Trophoblast cell (in vitro differentiated cells and primary cell): ENCODE results near the gene ANKRD18A.

ENCODE experiments used
- DNase-seq, 2 donors: peaks; one replicate each; pipeline ENCODE4 v3.0.0-alpha.2; 2016
- H2AFZ ChIP-seq: 2 replicates; pipeline ENCODE4 v1.6.1; 2013; ENCODE audit warnings: low read length, moderate library complexity, mild to moderate bottlenecking; ENCODE audit not compliant: insufficient read depth, poor library complexity
- H2AK5ac ChIP-seq: 2 replicates; pipeline ENCODE4 v1.6.1; 2013; ENCODE audit warnings: mild to moderate bottlenecking, low read length
- H2BK120ac ChIP-seq: 2 replicates; pipeline ENCODE4 v1.6.1; 2013; ENCODE audit warnings: low read length, mild to moderate bottlenecking, moderate library complexity; ENCODE audit not compliant: insufficient read depth, poor library complexity
- H2BK12ac ChIP-seq: 2 replicates; pipeline ENCODE4 v1.6.1; 2013; ENCODE audit warnings: mild to moderate bottlenecking, low read length, moderate library complexity
- H2BK5ac ChIP-seq: 2 replicates; pipeline ENCODE4 v1.6.1; 2013; ENCODE audit warnings: low read length, low read depth, moderate library complexity, mild to moderate bottlenecking; ENCODE audit not compliant: poor library complexity
- H3K14ac ChIP-seq: 2 replicates; pipeline ENCODE4 v1.6.1; 2013; ENCODE audit warnings: mild to moderate bottlenecking, low read length
- H3K18ac ChIP-seq: 2 replicates; pipeline ENCODE4 v1.6.1; 2013; ENCODE audit warnings: mild to moderate bottlenecking, low read length
- H3K23ac ChIP-seq: 2 replicates; pipeline ENCODE4 v1.6.1; 2013; ENCODE audit warnings: low read length
- H3K27ac ChIP-seq: 2 replicates; pipeline ENCODE4 v1.5.1; 2013; ENCODE audit warnings: low read depth, mild to moderate bottlenecking, inconsistent platforms, low read length, moderate library complexity
- H3K27me3 ChIP-seq: 2 replicates; pipeline ENCODE4 v1.6.1; 2013; ENCODE audit warnings: inconsistent platforms, mild to moderate bottlenecking, low read length, moderate library complexity; ENCODE audit not compliant: insufficient read depth
- H3K36me3 ChIP-seq, 2 experiments: 1 replicate in 1 of 2; 2 replicates in 1 of 2; pipeline ENCODE4 v1.6.1; 2013; ENCODE audit warnings: low read length in 2 of 2, mild to moderate bottlenecking in 2 of 2, moderate library complexity in 1 of 2; ENCODE audit not compliant: insufficient read depth in 2 of 2, control insufficient read depth in 1 of 2
- H3K4ac ChIP-seq: 2 replicates; pipeline ENCODE4 v1.6.1; 2013; ENCODE audit warnings: low read depth, mild to moderate bottlenecking, low read length, moderate library complexity
- H3K4me1 ChIP-seq, 2 experiments: 1 replicate in 1 of 2; 2 replicates in 1 of 2; pipeline ENCODE4 v1.6.1; 2013; ENCODE audit warnings: low read length in 2 of 2, mild to moderate bottlenecking in 2 of 2, moderate library complexity in 1 of 2; ENCODE audit not compliant: insufficient read depth in 2 of 2, control insufficient read depth in 1 of 2
- H3K4me2 ChIP-seq: 2 replicates; pipeline ENCODE4 v1.6.1; 2013; ENCODE audit warnings: inconsistent platforms, mild to moderate bottlenecking, low read length, moderate library complexity
- H3K4me3 ChIP-seq: 2 replicates; pipeline ENCODE4 v1.5.1; 2013; ENCODE audit warnings: mild to moderate bottlenecking, low read depth, low read length, inconsistent platforms
- H3K79me1 ChIP-seq: one replicate; pipeline ENCODE4 v1.6.1; 2013; ENCODE audit warnings: low read length
- H3K79me2 ChIP-seq: 2 replicates; pipeline ENCODE4 v1.6.1; 2013; ENCODE audit warnings: low read length, mild to moderate bottlenecking; ENCODE audit not compliant: control insufficient read depth, insufficient read depth, poor library complexity
- H3K9ac ChIP-seq: 2 replicates; pipeline ENCODE4 v1.6.1; 2013; ENCODE audit warnings: mild to moderate bottlenecking, low read length
- H3K9me3 ChIP-seq: 2 replicates; pipeline ENCODE4 v1.6.1; 2013; ENCODE audit warnings: low read depth, mild to moderate bottlenecking, control low read depth, inconsistent platforms, low read length; ENCODE audit not compliant: insufficient read depth
- H4K12ac ChIP-seq: 2 replicates; pipeline ENCODE4 v1.6.1; 2013; ENCODE audit warnings: low read depth, mild to moderate bottlenecking, low read length, moderate library complexity
- H4K8ac ChIP-seq: 2 replicates; pipeline ENCODE4 v1.6.1; 2013; ENCODE audit warnings: low read depth, mild to moderate bottlenecking, low read length, moderate library complexity
- H4K91ac ChIP-seq: one replicate; pipeline ENCODE4 v1.6.1; 2013; ENCODE audit warnings: low read depth, mild to moderate bottlenecking, low read length, moderate library complexity
- WGBS: extraction: QIAGEN DNeasy Blood & Tissue Kit; methylation state at CpG from one replicate; pipeline ENCODE4 v1.1.7; 2013; ENCODE audit warnings: missing lambda C conversion rate; ENCODE audit not compliant: insufficient read length, insufficient coverage; ENCODE audit errors: extremely low coverage; 5-methylcytosine and 5-hydroxymethylcytosine counted together

The ANKRD18A gene

DNA sequence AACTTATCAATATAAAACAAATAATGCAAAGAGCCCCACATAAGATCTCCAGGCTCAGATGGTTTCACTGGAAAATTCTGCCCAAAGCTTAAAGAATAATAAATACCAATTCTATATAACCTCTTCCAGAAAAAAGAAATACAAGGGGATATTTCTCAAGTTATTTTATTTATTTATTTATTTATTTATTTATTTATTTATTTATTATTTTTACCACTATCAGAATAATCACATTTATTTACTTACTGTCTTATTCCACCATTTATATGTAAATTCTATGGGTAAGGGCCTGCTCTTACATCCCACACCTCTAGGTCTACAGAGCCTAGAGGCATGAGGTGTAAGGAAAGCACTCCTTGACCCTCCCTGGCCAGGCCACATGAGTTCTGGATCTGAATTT, 91.1 kb downstream of the ANKRD18A start:
- Histone ChIP-seq H2BK5ac (no peak overlapping the region), H3K27ac (no peak overlapping the region), H3K23ac (no peak overlapping the region), H3K9me3 (no peaks in the 10 kb centered on the region), H3K27me3 (no peaks in the 10 kb centered on the region), H3K18ac (no peak overlapping the region), H3K14ac (no peak overlapping the region), H3K79me2 (no peaks in the 10 kb centered on the region), H2BK12ac (no peak overlapping the region), H3K4me1 (peaks cover 5 to 12% of the 10 kb centered on the region in 2 experiments), H4K12ac (no peak overlapping the region), H4K91ac (no peak overlapping the region), H2AK5ac (no peak overlapping the region), H3K9ac (no peak overlapping the region), H4K8ac (no peak overlapping the region), H2AFZ (no peak overlapping the region), H3K4ac (no peak overlapping the region), H3K4me2 (no peak overlapping the region), H3K79me1 (peaks cover 3% of the 10 kb centered on the region), H3K4me3 (no peak overlapping the region), H2BK120ac (no peak overlapping the region), H3K36me3 (peaks cover 0 to 2% of the 10 kb centered on the region in 2 experiments)
- DNase-seq = no peak

DNA sequence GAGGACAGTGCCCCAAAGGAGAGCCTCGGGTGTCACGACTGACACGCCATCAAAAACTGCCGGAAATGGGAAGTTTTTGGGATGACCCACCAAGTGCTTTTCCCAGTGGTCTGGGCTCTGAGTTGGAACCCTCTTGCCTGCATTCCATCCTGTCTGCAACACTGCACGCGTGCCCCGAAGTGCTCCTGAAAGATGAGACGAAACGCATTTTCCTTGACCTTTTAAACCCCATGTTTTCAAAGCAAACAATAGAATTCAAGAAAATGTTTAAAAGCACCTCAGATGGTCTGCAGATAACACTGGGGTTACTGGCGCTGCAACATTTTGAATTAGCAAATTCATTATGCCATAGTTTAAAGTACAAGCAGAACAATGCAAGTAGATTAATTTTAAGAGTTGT, 92.9 kb downstream of the ANKRD18A start:
- no peak overlapping the region for H2BK12ac ChIP-seq
- H3K27me3 ChIP-seq = no peaks in the 10 kb centered on the region
- H3K9ac ChIP-seq = no peak overlapping the region
- H4K12ac ChIP-seq = no peak overlapping the region
- no peak overlapping the region for H2BK120ac ChIP-seq
- peak overlapping the region; percentile 21 for H3K27ac ChIP-seq
- no peak overlapping the region for H2AFZ ChIP-seq
- no CpG with 5 or more reads among the region's 10 CpGs for WGBS
- no peak overlapping the region for H3K23ac ChIP-seq
- H2BK5ac ChIP-seq = no peak overlapping the region
- no peak overlapping the region for H4K91ac ChIP-seq
- H3K18ac ChIP-seq = no peak overlapping the region
- H3K36me3 ChIP-seq = peaks cover 0 to 2% of the 10 kb centered on the region in 2 experiments
- peaks cover 3% of the 10 kb centered on the region for H3K79me1 ChIP-seq
- H3K9me3 ChIP-seq = no peaks in the 10 kb centered on the region
- H3K4me2 ChIP-seq = peak overlapping the region; percentile 6
- no peak overlapping the region for H3K14ac ChIP-seq
- no peak overlapping the region for H2AK5ac ChIP-seq
- H3K4me3 ChIP-seq = no peak overlapping the region
- no peak overlapping the region for H3K4ac ChIP-seq
- H4K8ac ChIP-seq = no peak overlapping the region
- DNase-seq = no peak
- H3K4me1 ChIP-seq = peaks cover 5 to 12% of the 10 kb centered on the region in 2 experiments
- H3K79me2 ChIP-seq = no peaks in the 10 kb centered on the region

DNA sequence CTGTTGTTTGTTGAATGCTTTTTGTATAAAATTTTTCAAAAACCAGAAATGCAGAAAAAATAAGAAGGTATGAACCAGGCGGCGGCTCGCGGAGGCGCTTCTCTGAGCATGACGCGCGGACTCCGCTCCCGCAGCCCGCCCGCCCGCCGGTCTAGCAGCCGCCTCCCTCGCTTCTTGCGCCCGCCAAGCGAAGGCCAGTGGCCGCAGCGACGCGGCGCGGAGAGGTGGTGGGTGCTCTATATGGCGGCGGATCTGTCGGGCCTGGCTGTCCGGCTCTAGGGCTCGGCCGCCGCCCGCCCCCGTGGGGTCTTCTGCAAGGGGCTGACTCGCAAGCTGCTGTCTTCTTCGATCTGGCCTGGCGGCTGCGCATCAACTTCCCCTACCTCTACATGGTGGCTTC, 93.8 kb downstream of the ANKRD18A start:
- WGBS = no CpG with 5 or more reads among the region's 38 CpGs

DNA sequence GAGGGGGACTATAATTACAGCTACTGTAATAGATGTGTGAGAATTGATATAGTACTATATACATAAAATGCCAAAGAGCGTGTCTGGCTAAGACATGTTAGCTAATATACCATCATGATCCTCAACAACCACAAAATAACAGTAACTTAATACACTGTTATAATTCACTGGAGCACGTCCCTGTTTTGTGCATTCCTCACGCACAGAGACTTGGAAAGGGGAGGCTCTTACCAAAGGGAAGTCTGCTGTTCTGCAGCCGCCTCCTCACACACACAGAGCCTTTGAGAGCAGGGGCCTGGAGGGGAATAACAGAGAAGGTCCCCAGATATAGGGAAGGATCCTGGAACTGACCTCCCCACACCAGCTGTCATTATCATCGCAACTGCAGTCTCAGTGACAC, 97.3 kb downstream of the ANKRD18A start:
- H3K9me3 ChIP-seq = no peaks in the 10 kb centered on the region
- H3K4ac ChIP-seq = no peak overlapping the region
- no peak overlapping the region for H4K91ac ChIP-seq
- H3K14ac ChIP-seq = no peak overlapping the region
- no peak overlapping the region for H2BK120ac ChIP-seq
- H2AFZ ChIP-seq = no peak overlapping the region
- H3K4me2 ChIP-seq = no peak overlapping the region
- H3K27me3 ChIP-seq = no peaks in the 10 kb centered on the region
- no peak for DNase-seq
- H3K27ac ChIP-seq = no peak overlapping the region
- peaks cover 3% of the 10 kb centered on the region for H3K79me1 ChIP-seq
- no CpG with 5 or more reads among the region's 5 CpGs for WGBS
- no peaks in the 10 kb centered on the region for H3K79me2 ChIP-seq
- H3K36me3 ChIP-seq = no peaks in the 10 kb centered on the region
- no peak overlapping the region for H2BK5ac ChIP-seq
- H4K8ac ChIP-seq = no peak overlapping the region
- no peak overlapping the region for H2AK5ac ChIP-seq
- no peak overlapping the region for H4K12ac ChIP-seq
- H3K23ac ChIP-seq = no peak overlapping the region
- H2BK12ac ChIP-seq = no peak overlapping the region
- no peak overlapping the region for H3K18ac ChIP-seq
- peaks cover 5 to 12% of the 10 kb centered on the region in 2 experiments for H3K4me1 ChIP-seq
- H3K4me3 ChIP-seq = no peak overlapping the region
- H3K9ac ChIP-seq = no peak overlapping the region

More for the DNA sequence above, 93.8 kb downstream of the ANKRD18A start:
- H3K36me3 ChIP-seq = peaks cover 0 to 2% of the 10 kb centered on the region in 2 experiments
- peak overlapping the region; percentile 21 for H3K27ac ChIP-seq
- no peak overlapping the region for H3K23ac ChIP-seq
- no peak for DNase-seq
- no peaks in the 10 kb centered on the region for H3K9me3 ChIP-seq
- peak overlapping the region; percentile 44 for H3K14ac ChIP-seq
- no peak overlapping the region for H4K8ac ChIP-seq
- peak overlapping the region; percentile 21 for H2AK5ac ChIP-seq
- peaks cover 3% of the 10 kb centered on the region for H3K79me1 ChIP-seq
- no peak overlapping the region for H4K12ac ChIP-seq
- H3K27me3 ChIP-seq = no peaks in the 10 kb centered on the region
- peak overlapping the region; percentile 78 for H2BK12ac ChIP-seq
- H3K79me2 ChIP-seq = no peaks in the 10 kb centered on the region
- H3K4ac ChIP-seq = no peak overlapping the region
- H3K9ac ChIP-seq = no peak overlapping the region
- H2AFZ ChIP-seq = no peak overlapping the region
- H2BK120ac ChIP-seq = no peak overlapping the region
- H3K4me2 ChIP-seq = no peak overlapping the region
- peak overlapping the region; percentile 59 for H4K91ac ChIP-seq
- H3K4me1 ChIP-seq = peaks cover 5 to 12% of the 10 kb centered on the region in 2 experiments
- peak overlapping the region; percentile 19 for H3K18ac ChIP-seq
- no peak overlapping the region for H2BK5ac ChIP-seq
- no peak overlapping the region for H3K4me3 ChIP-seq
